ENCODE data around the gene TTC7B.
A peak's percentile ranks its signal among the peaks of the same experiment; 100 is the strongest.
"Not testable (repeated sequence)": the region's sequence is repeated elsewhere in the genome, so short reads cannot be mapped to it uniquely, and the experiment has no call there.

Gene TTC7B

GRCh38 chr14:90827919-90828610 is 11.8 kb upstream of the TTC7B start:
- H3K36me3 ChIP-seq (ENCODE audit: control insufficient read depth, insufficient read depth, low read length), result no peaks in the 10 kb centered on the region
- no peaks in the 10 kb centered on the region for H3K9me3 ChIP-seq (ENCODE audit: control insufficient read depth, low read length)
- H3K4me3 ChIP-seq (ENCODE audit: low read length), result no peak overlapping the region
- H3K9ac ChIP-seq (ENCODE audit: low read length), result peak overlapping the region; percentile 73
- no peaks in the 10 kb centered on the region for H3K27me3 ChIP-seq (ENCODE audit: control insufficient read depth, insufficient read depth, low read length)
- H3K4me1 ChIP-seq (ENCODE audit: control insufficient read depth, insufficient read depth, low read length), result peaks cover 9% of the 10 kb centered on the region

- not testable (repeated sequence) for H3K9ac ChIP-seq (ENCODE audit: low read length); H3K4me1 ChIP-seq (ENCODE audit: control insufficient read depth, insufficient read depth, low read length); H3K4me3 ChIP-seq (ENCODE audit: low read length); H3K36me3 ChIP-seq (ENCODE audit: control insufficient read depth, insufficient read depth, low read length); H3K27me3 ChIP-seq (ENCODE audit: control insufficient read depth, insufficient read depth, low read length); H3K9me3 ChIP-seq (ENCODE audit: control insufficient read depth, low read length)
Measured at GRCh38 chr14:90823542-90823941, 7.3 kb upstream of the TTC7B start.

GRCh38 chr14:90820958-90821357 is 4.7 kb upstream of the TTC7B start:
- Histone ChIP-seq H3K9me3 (ENCODE audit: control insufficient read depth, low read length) (no peaks in the 10 kb centered on the region), H3K9ac (ENCODE audit: low read length) (no peak overlapping the region), H3K36me3 (ENCODE audit: control insufficient read depth, insufficient read depth, low read length) (no peaks in the 10 kb centered on the region), H3K27me3 (ENCODE audit: control insufficient read depth, insufficient read depth, low read length) (peaks cover 9% of the 10 kb centered on the region), H3K4me3 (ENCODE audit: low read length) (no peak overlapping the region), H3K4me1 (ENCODE audit: control insufficient read depth, insufficient read depth, low read length) (peaks cover 3% of the 10 kb centered on the region)

- no peaks in the 10 kb centered on the region for H3K9me3 ChIP-seq (ENCODE audit: control insufficient read depth, low read length)
- H3K9ac ChIP-seq (ENCODE audit: low read length), result no peak overlapping the region
- no peak overlapping the region for H3K4me3 ChIP-seq (ENCODE audit: low read length)
- H3K4me1 ChIP-seq (ENCODE audit: control insufficient read depth, insufficient read depth, low read length), result peaks cover 11% of the 10 kb centered on the region
- peaks cover 17% of the 10 kb centered on the region for H3K27me3 ChIP-seq (ENCODE audit: control insufficient read depth, insufficient read depth, low read length)
- H3K36me3 ChIP-seq (ENCODE audit: control insufficient read depth, insufficient read depth, low read length), result no peaks in the 10 kb centered on the region
Measured at GRCh38 chr14:90819734-90820393, 3.6 kb upstream of the TTC7B start.

GRCh38 chr14:90818715-90819114 is 2.5 kb upstream of the TTC7B start:
- Histone ChIP-seq H3K9me3 (ENCODE audit: control insufficient read depth, low read length) (no peaks in the 10 kb centered on the region), H3K9ac (ENCODE audit: low read length) (no peak overlapping the region), H3K27me3 (ENCODE audit: control insufficient read depth, insufficient read depth, low read length) (peaks cover 21% of the 10 kb centered on the region), H3K36me3 (ENCODE audit: control insufficient read depth, insufficient read depth, low read length) (no peaks in the 10 kb centered on the region), H3K4me1 (ENCODE audit: control insufficient read depth, insufficient read depth, low read length) (peaks cover 11% of the 10 kb centered on the region), H3K4me3 (ENCODE audit: low read length) (no peak overlapping the region)

GRCh38 chr14:90816681-90817436 is 629 bp upstream of the TTC7B start:
- Histone ChIP-seq H3K9ac (ENCODE audit: low read length) (no peak overlapping the region), H3K4me3 (ENCODE audit: low read length) (no peak overlapping the region), H3K27me3 (ENCODE audit: control insufficient read depth, insufficient read depth, low read length) (peaks cover 21% of the 10 kb centered on the region), H3K36me3 (ENCODE audit: control insufficient read depth, insufficient read depth, low read length) (no peaks in the 10 kb centered on the region), H3K9me3 (ENCODE audit: control insufficient read depth, low read length) (no peaks in the 10 kb centered on the region), H3K4me1 (ENCODE audit: control insufficient read depth, insufficient read depth, low read length) (peaks cover 11% of the 10 kb centered on the region)

- Histone ChIP-seq H3K4me3 (ENCODE audit: low read length) (peak overlapping the region; percentile 25), H3K27me3 (ENCODE audit: control insufficient read depth, insufficient read depth, low read length) (peaks cover 21% of the 10 kb centered on the region), H3K4me1 (ENCODE audit: control insufficient read depth, insufficient read depth, low read length) (peaks cover 11% of the 10 kb centered on the region), H3K9me3 (ENCODE audit: control insufficient read depth, low read length) (no peaks in the 10 kb centered on the region), H3K36me3 (ENCODE audit: control insufficient read depth, insufficient read depth, low read length) (no peaks in the 10 kb centered on the region), H3K9ac (ENCODE audit: low read length) (peak overlapping the region; percentile 59)
Measured at GRCh38 chr14:90815572-90815821, 733 bp downstream of the TTC7B start.

GRCh38 chr14:90814806-90815571 is 1.2 kb downstream of the TTC7B start:
- Histone ChIP-seq H3K27me3 (ENCODE audit: control insufficient read depth, insufficient read depth, low read length) (peaks cover 21% of the 10 kb centered on the region), H3K4me3 (ENCODE audit: low read length) (peak overlapping the region; percentile 25), H3K36me3 (ENCODE audit: control insufficient read depth, insufficient read depth, low read length) (no peaks in the 10 kb centered on the region), H3K4me1 (ENCODE audit: control insufficient read depth, insufficient read depth, low read length) (peaks cover 11% of the 10 kb centered on the region), H3K9me3 (ENCODE audit: control insufficient read depth, low read length) (no peaks in the 10 kb centered on the region), H3K9ac (ENCODE audit: low read length) (peak overlapping the region; percentile 59)

- H3K9ac ChIP-seq (ENCODE audit: low read length), result no peak overlapping the region
Measured at GRCh38 chr14:90813442-90813841, 2.8 kb downstream of the TTC7B start.

GRCh38 chr14:90812109-90812508 is 4.1 kb downstream of the TTC7B start:
- H3K4me1 ChIP-seq (ENCODE audit: control insufficient read depth, insufficient read depth, low read length), result peaks cover 11% of the 10 kb centered on the region
- no peaks in the 10 kb centered on the region for H3K9me3 ChIP-seq (ENCODE audit: control insufficient read depth, low read length)
- H3K9ac ChIP-seq (ENCODE audit: low read length), result no peak overlapping the region
- no peak overlapping the region for H3K4me3 ChIP-seq (ENCODE audit: low read length)
- H3K27me3 ChIP-seq (ENCODE audit: control insufficient read depth, insufficient read depth, low read length), result peaks cover 17% of the 10 kb centered on the region
- H3K36me3 ChIP-seq (ENCODE audit: control insufficient read depth, insufficient read depth, low read length), result no peaks in the 10 kb centered on the region

More at GRCh38 chr14:90813442-90813841, 2.8 kb downstream of the TTC7B start:
- peaks cover 11% of the 10 kb centered on the region for H3K4me1 ChIP-seq (ENCODE audit: control insufficient read depth, insufficient read depth, low read length)
- peaks cover 21% of the 10 kb centered on the region for H3K27me3 ChIP-seq (ENCODE audit: control insufficient read depth, insufficient read depth, low read length)
- H3K4me3 ChIP-seq (ENCODE audit: low read length), result no peak overlapping the region
- H3K9me3 ChIP-seq (ENCODE audit: control insufficient read depth, low read length), result no peaks in the 10 kb centered on the region
- H3K36me3 ChIP-seq (ENCODE audit: control insufficient read depth, insufficient read depth, low read length), result no peaks in the 10 kb centered on the region

- Histone ChIP-seq H3K9ac (ENCODE audit: low read length) (no peak overlapping the region), H3K36me3 (ENCODE audit: control insufficient read depth, insufficient read depth, low read length) (no peaks in the 10 kb centered on the region), H3K27me3 (ENCODE audit: control insufficient read depth, insufficient read depth, low read length) (peaks cover 12% of the 10 kb centered on the region), H3K4me3 (ENCODE audit: low read length) (no peak overlapping the region), H3K9me3 (ENCODE audit: control insufficient read depth, low read length) (no peaks in the 10 kb centered on the region), H3K4me1 (ENCODE audit: control insufficient read depth, insufficient read depth, low read length) (peaks cover 9% of the 10 kb centered on the region)
Measured at GRCh38 chr14:90811641-90812040, 4.6 kb downstream of the TTC7B start.

GRCh38 chr14:90810806-90811205 is 5.4 kb downstream of the TTC7B start:
- Histone ChIP-seq H3K4me1 (ENCODE audit: control insufficient read depth, insufficient read depth, low read length) (peaks cover 8% of the 10 kb centered on the region), H3K4me3 (ENCODE audit: low read length) (no peak overlapping the region)

More at GRCh38 chr14:90810806-90811205, 5.4 kb downstream of the TTC7B start:
- Histone ChIP-seq H3K9ac (ENCODE audit: low read length) (no peak overlapping the region), H3K27me3 (ENCODE audit: control insufficient read depth, insufficient read depth, low read length) (peaks cover 12% of the 10 kb centered on the region), H3K9me3 (ENCODE audit: control insufficient read depth, low read length) (no peaks in the 10 kb centered on the region), H3K36me3 (ENCODE audit: control insufficient read depth, insufficient read depth, low read length) (no peaks in the 10 kb centered on the region)

Measured in mucosa of stomach (tissue), 1 donor.